ENCODE data around the gene MAU2. TPM values are rescaled to one million over a fixed set of nuclear protein-coding genes. Genes with fewer than 3 reads are reported as not detected.

The MAU2 gene
- total and polyA plus RNA-seq, 2 of the 13 experiments (the other 11 are each of a cell fraction or from before 2014, with no cell fraction given), result 16.8 to 33.8 TPM

- TF ChIP-seq PRDM4 (CRISPR knock-in tag; IDR thresholded peaks at IDR 0.05; ENCODE audit: borderline replicate concordance), result no peak
- TF ChIP-seq ZFY (CRISPR knock-in tag; IDR thresholded peaks at IDR 0.05), result no peak
- TF ChIP-seq ZNF496 (CRISPR knock-in tag; IDR thresholded peaks at IDR 0.05; ENCODE audit: insufficient replicate concordance), result no peak
- TF ChIP-seq PAF1 (CRISPR knock-in tag; IDR thresholded peaks at IDR 0.05), result no peak
- TF ChIP-seq PPARG (CRISPR knock-in tag; conservative IDR thresholded peaks at IDR 0.05), result no peak
- no peak for TF ChIP-seq NFKB2 (CRISPR knock-in tag; IDR thresholded peaks at IDR 0.05; ENCODE audit: borderline replicate concordance)
- no peak for TF ChIP-seq CHD2 (IDR thresholded peaks at IDR 0.05; ENCODE audit: low read depth, low read length)
- TF ChIP-seq ZNF331 (CRISPR knock-in tag; IDR thresholded peaks at IDR 0.05), result no peak; the same call in 1 of the 2 replicates
- no peak for TF ChIP-seq GMEB1 (CRISPR knock-in tag; IDR thresholded peaks at IDR 0.05; ENCODE audit: borderline replicate concordance)
- TF ChIP-seq ZNF124 (CRISPR knock-in tag; IDR thresholded peaks at IDR 0.05), result no peak
- no peak for TF ChIP-seq SMYD3 (CRISPR knock-in tag; IDR thresholded peaks at IDR 0.05)
- TF ChIP-seq ZFAT (CRISPR knock-in tag; conservative IDR thresholded peaks at IDR 0.05), result 0 out of 2 replicates have a peak, but pooled peaks have one; percentile 37
- no peak for TF ChIP-seq TP53 (CRISPR knock-in tag; conservative IDR thresholded peaks at IDR 0.05)
- no peak for TF ChIP-seq ZNF724P (CRISPR knock-in tag; IDR thresholded peaks at IDR 0.05; ENCODE audit: borderline replicate concordance)
- TF ChIP-seq ZNF687 (CRISPR knock-in tag; IDR thresholded peaks at IDR 0.05), result no peak
- no peak for TF ChIP-seq BCL6 (CRISPR knock-in tag; IDR thresholded peaks at IDR 0.05)
- TF ChIP-seq BORCS8-MEF2B (CRISPR knock-in tag; IDR thresholded peaks at IDR 0.05), result 0 out of 2 replicates have a peak, but pooled peaks have one; percentile 35
- no peak for TF ChIP-seq NR1H2 (CRISPR knock-in tag; IDR thresholded peaks at IDR 0.05; ENCODE audit: borderline replicate concordance, low read depth)
- 0 out of 2 replicates have a peak, but pooled peaks have one; percentile 25 for TF ChIP-seq ZIK1 (CRISPR knock-in tag; IDR thresholded peaks at IDR 0.05; ENCODE audit: borderline replicate concordance, low read depth)
These were observed 783 bp upstream of the MAU2 start (continued) for GRCh38 chr19:19319732-19320360.

Data from HepG2 (cell line).